Epidermal melanocyte (primary cell): Measurements from ENCODE around the gene EFCAB5.
"Not testable (repeated sequence)": the region's sequence is repeated elsewhere in the genome, so short reads cannot be mapped to it uniquely, and the experiment has no call there.

Source experiments
- DNase-seq: peaks from one replicate; pipeline ENCODE4 v3.0.0; 2011; ENCODE audit warnings: low spot score; ENCODE audit not compliant: insufficient read length

EFCAB5 gene

DNA sequence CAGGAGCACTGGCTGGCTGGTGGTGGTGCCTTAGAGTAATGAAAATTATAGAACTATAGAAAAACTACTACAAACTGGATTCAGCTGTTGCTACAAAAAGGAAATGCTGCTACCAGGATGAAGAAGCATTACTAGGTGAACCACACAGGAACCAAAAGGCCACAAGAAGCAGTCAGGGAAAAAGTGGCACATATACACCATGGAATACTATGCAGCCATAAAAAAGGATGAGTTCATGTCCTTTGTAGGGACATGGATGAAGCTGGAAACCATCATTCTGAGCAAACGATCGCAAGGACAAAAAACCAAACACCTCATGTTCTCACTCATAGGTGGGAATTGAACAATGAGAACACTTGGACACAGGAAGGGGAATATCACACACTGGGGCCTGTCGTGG, 5.5 kb upstream of the EFCAB5 start:
- DNase-seq, result not testable (repeated sequence)

- DNase-seq, result no peak
Measured at GRCh38 chr17:29936724-29937123, 4.7 kb upstream of the EFCAB5 start.

DNA sequence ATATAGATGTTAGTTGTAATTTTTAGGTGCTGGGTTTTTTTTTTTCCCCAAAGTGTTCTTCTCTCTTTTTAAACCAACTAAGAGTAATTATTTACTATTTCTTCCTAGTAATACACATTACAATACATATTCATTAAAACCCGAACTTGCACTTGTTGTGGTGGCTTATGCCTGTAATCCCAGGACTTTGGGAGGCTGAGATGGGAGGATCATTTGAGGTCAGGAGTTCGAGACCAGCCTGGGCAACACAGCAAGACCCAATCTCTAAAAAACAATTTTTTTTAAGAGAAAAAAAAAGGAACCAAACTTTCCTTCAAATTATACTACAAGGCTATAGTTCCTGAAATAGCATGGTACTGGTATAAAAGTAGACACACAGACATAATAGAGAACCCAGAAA, 3.8 kb downstream of the EFCAB5 start:
- DNase-seq, result no peak

DNA sequence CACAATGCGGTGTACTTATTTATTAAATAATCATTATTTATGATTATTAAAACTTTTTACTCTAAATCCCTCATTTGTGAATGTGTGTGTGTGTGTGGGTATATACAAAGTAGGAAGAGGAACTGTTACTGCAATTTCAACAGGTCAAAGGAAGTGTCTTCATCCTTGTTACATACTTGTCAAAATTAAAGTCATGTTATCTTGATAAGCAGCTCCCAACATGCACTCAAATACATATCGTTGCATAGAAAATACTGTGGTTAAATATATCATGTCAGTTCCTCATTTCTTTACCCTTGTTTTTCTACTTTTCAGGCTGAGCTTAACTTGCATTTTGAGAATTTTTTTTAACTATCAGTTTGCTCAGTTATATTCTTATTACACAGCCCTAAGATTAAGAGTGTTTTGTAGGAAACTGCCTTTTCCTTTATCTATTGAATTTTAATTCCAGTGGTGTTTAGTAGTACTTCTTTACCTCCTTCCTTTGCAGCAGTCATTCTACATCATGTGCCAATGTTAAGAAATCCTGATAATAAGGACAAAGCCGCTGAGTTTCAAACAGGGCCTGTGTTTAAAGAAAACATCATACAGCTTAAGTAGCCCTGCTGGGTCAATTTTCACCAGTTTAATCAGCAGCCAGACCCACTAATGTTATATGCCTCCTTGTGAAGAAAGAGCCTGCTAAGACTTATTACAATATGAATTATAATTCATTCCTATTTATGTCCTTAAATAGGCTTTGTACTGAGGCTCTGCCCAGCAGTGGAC, 7.2 kb downstream of the EFCAB5 start:
- DNase-seq, result no peak

DNA sequence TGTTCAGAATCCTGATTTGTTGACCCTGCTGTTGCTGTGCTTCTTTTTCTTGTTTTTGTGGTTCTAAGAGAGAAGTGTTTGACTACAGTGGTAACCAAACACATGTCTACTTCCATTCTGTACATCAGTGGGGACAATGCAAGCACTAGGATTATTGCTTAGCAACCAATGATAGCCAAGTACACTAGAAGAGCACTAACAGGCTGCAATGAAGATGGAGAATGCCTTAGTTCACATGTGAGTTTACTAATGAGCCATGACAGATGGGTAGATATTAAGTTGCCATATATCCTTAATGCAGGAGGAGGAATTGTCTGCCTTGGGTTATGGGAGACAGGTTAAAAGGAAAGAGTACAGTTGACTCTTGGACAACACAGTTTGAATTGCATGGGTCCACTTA, 8.3 kb downstream of the EFCAB5 start:
- DNase-seq, result no peak

- DNase-seq, result no peak
Measured at GRCh38 chr17:29954405-29954804, 13.0 kb downstream of the EFCAB5 start.

DNA sequence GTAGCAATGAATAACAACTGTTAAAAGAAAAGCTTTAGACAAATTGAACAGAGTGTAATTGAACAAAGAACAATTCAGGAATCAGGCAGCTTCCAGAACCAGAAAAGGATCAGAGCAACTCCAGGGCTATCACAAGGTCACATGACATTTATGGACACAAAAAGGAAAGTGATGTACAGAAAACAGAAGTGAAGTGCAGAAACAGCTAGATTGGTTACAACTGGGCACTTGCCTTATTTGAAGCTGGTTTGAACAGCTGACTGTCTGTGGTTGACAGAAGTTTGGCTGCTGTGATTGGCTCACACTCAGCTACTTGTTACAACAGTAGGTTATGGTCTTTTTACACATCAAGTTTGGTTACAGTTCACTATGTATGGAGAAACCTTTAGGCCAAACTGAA, 14.8 kb downstream of the EFCAB5 start:
- DNase-seq, result peak; percentile 17

GRCh38 chr17:29957488-29957887, 16.1 kb downstream of the EFCAB5 start:
- not testable (repeated sequence) for DNase-seq

DNA sequence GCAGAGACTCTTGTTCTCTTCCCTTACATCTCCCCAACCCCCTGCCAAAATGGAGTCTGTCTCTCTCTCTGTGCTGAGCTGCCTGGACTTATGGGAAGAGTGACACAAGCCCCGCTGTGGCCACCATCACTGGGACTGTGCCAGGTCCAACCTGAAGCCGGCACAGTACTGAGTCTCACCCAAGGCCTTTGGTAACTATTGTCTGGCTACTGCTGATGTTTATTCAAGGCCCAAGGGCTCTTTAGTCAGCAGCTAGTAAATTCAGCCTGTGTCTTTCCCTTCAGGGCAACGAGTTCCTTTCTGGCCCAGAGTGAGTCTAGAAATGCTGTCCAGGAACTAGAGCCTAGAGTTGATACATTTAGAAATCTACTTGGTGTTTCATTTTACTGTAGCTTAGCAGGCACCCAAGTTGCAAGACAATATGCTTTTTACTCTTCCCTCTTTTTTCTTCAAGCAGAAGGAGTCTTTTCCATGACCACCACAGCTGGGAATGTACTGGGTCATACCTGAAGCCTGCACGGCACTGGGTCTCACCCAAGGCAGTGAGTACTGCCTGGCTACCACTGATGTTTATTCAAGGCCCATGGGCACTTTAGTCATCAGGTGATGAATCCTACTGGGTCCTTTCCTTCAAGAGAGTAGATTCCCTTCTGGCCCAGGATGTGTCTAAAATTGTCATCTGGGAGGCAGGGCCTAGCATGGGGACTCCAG, 17.7 kb downstream of the EFCAB5 start:
- DNase-seq, result no peak

- no peak for DNase-seq
Measured at GRCh38 chr17:29959658-29960337, 18.4 kb downstream of the EFCAB5 start.

DNA sequence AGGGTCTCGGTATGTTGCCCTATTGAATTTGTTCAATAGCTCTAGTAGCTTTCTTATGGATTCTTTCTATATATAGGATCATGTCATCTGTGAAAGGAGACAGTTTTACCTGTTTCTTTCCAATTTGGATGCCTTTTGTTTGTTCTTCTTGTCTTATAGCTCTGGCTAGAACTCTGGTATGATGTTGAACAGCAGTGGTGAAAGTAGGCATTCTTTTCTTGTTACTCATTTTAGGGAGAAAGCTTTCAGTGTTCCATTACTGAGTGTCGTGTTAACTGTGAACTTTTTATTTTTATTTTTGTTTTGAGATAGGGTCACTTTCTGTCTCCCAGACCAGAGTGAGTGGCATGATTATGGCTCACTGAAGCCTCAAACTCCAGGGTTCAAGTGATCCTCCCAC, 21.2 kb downstream of the EFCAB5 start:
- no peak for DNase-seq

DNA sequence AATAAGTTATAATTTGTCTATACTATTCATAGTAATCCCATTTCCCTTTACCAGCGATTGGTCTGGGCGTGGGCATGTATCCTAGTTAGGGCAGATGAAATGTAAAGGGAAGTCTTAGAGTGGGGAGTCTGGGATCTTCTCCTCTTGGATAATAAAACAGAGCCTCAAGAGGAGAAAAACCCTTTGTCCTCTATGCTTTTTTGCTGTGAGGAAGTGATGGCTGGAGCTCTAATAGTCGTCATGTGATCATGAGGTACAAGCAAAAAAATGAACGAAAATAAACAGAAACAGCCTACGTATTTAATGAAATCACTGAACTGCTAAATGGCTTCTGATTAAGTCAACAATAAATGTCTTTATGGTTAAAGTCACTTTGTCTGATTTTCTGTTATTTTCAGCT, 26.8 kb downstream of the EFCAB5 start:
- DNase-seq, result no peak

DNA sequence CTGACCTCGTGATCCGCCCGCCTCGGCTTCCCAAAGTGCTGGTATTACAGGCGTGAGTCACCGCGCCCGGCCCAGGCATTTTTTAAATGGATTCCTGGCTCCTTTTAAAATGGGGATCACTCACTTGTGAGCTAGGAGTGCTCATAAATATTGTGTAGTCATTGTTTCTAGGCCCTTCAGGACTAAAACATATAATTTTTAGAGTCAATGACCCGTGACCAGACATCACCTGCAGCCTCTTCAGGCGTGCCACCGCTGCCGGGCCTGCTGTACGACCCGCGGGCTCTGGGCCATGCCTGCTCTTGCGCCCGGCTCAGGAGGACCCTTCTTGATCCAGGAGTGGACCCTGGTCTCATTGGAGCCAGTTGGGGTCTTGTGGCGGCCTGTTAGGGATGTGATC, 30.8 kb downstream of the EFCAB5 start:
- no peak for DNase-seq

GRCh38 chr17:29973005-29973404, 31.6 kb downstream of the EFCAB5 start:
- DNase-seq, result no peak

- DNase-seq, result no peak
Measured at GRCh38 chr17:29977836-29978235, 36.4 kb downstream of the EFCAB5 start.

- DNase-seq, result no peak
Measured at GRCh38 chr17:29980261-29980660, 38.8 kb downstream of the EFCAB5 start.

- DNase-seq, result no peak
Measured at GRCh38 chr17:29982991-29983653, 41.7 kb downstream of the EFCAB5 start.

DNA sequence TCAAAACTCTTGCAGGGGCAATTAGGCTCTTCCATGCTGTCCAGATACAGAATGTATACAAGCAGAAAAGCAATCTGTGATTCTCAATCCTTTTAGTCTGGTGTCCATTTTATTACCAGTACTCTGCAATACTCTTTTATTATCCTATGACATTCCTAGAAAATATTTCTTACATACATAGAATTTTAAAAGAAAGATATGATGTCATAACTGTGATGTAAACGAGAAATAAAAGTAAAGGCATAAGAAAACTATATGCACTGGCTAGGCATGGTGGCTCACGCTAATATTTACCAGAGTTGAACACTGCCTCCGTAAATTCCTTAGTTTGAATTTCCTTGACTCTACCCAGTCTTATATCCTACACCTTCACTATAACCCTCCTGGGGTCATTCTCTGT, 55.0 kb downstream of the EFCAB5 start:
- no peak for DNase-seq

GRCh38 chr17:30000001-30000754, 58.7 kb downstream of the EFCAB5 start:
- DNase-seq, result no peak

DNA sequence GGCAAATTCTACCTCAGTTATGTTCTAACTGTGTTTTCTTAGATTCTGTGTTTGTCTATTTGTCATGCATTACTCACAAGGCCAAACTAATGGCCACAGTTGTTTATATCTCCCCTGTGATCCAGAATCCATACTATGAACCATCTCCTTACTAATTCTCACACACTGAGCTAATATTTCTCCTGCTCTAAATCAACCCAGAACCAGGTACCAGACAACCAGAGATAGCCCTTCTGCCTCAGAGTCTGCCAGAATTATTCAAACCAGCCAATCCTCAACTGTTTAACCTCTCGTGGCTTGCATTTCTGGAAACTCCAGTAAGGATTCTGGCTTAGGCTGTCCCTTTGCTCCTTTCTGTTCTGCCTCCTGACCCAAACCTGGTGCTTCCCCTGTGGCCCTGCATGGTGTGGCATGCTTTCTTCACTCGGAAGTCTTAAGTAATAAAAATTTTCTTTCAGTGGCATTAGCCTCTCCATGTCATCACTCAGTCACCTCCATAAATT, 59.4 kb downstream of the EFCAB5 start:
- DNase-seq, result no peak

- no peak for DNase-seq
Measured at GRCh38 chr17:30002088-30002487, 60.7 kb downstream of the EFCAB5 start.
